ENCODE results near the gene FABP6.

FABP6 gene

DNA sequence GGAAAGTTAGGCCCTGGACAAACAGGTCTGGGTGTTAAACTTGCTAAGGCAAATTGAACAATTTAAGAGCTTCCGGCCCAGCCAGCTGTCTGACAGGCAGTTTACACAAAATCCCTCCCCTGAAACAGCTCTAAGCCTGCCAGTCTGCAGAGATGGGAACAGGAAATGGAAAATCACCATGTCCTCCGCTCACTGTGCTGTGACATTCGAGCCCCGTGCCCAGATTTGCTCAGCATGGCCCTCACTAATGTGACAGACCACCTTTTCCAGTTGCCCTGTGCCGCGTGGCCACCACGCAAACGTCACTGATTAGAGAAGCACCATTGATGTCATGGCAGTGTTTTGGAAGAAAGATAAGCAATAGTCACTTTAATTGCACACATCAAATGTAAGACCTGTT lies 42.1 kb downstream of the FABP6 start:
- peak overlapping the region; percentile 78 to 85 for H3K27ac ChIP-seq (ENCODE audit: low read depth in 2 of 2, low read length in 2 of 2)
- H3K4me3 ChIP-seq (ENCODE audit: low read length in 2 of 2): peak overlapping the region; percentile 14 to 32
- H3K27me3 ChIP-seq (ENCODE audit: control insufficient read depth in 2 of 2, insufficient read depth in 2 of 2, low read length in 2 of 2): no peaks in the 10 kb centered on the region
- no peaks in the 10 kb centered on the region for H3K9me3 ChIP-seq (ENCODE audit: control insufficient read depth in 2 of 2, low read length in 2 of 2)
- peaks cover 41 to 50% of the 10 kb centered on the region in 2 donors for H3K4me1 ChIP-seq (ENCODE audit: control insufficient read depth in 2 of 2, insufficient read depth in 2 of 2, low read length in 2 of 2)
- H3K9ac ChIP-seq (ENCODE audit: low read depth in 1 of 2, low read length in 2 of 2): peak overlapping the region; percentile 28 to 64
- peaks cover 0 to 5% of the 10 kb centered on the region in 2 donors for H3K36me3 ChIP-seq (ENCODE audit: control insufficient read depth in 2 of 2, insufficient read depth in 2 of 2, low read length in 2 of 2)

DNA sequence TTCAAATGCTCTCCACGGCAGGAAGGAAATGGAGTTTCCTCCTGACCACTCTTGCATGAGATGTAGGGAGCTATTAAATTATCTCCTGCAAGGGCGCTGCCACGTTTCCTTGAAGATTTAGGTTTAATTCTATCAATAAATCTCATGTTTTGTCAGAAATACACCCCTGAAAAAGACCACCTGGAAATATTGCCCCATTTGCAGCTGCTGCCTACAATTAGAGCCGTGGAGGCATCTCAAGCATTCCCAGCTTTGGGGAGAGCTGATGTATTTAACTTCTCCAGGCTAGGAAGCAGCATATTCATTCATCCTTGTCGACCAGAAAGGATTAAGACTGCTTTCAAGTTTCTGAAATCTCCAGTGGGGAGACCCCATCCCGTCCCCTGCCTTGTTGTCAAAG lies 42.5 kb downstream of the FABP6 start:
- peak overlapping the region; percentile 78 to 85 for H3K27ac ChIP-seq (ENCODE audit: low read depth in 2 of 2, low read length in 2 of 2)
- H3K4me3 ChIP-seq (ENCODE audit: low read length in 2 of 2): no peak overlapping the region
- H3K36me3 ChIP-seq (ENCODE audit: control insufficient read depth in 2 of 2, insufficient read depth in 2 of 2, low read length in 2 of 2): peaks cover 0 to 5% of the 10 kb centered on the region in 2 donors
- no peaks in the 10 kb centered on the region for H3K27me3 ChIP-seq (ENCODE audit: control insufficient read depth in 2 of 2, insufficient read depth in 2 of 2, low read length in 2 of 2)
- H3K9me3 ChIP-seq (ENCODE audit: control insufficient read depth in 2 of 2, low read length in 2 of 2): no peaks in the 10 kb centered on the region
- peak overlapping the region; percentile 13 to 28 for H3K9ac ChIP-seq (ENCODE audit: low read depth in 1 of 2, low read length in 2 of 2)
- H3K4me1 ChIP-seq (ENCODE audit: control insufficient read depth in 2 of 2, insufficient read depth in 2 of 2, low read length in 2 of 2): peaks cover 41 to 49% of the 10 kb centered on the region in 2 donors

DNA sequence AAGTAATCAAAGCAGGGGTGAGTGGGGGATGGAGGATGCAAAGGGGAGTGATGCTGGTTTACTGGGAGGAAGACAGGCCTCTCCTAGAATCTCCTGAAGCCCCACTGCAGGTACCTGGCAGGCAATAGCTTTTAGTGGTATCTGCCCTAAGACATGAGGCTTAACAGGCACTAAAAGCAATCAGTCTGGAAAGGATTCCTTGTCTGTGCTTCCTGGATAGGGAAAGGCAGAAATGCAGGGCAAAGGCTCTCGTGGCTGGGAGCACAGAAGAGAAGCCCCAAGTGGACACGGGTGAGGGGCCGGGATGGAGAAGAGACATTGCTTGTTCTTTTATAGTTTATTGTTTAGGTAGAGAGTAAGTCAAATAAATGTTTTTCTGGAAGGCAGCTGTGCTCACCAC lies 43.0 kb downstream of the FABP6 start:
- H3K4me3 ChIP-seq (ENCODE audit: low read length in 2 of 2): no peak overlapping the region
- no peaks in the 10 kb centered on the region for H3K9me3 ChIP-seq (ENCODE audit: control insufficient read depth in 2 of 2, low read length in 2 of 2)
- H3K27ac ChIP-seq (ENCODE audit: low read depth in 2 of 2, low read length in 2 of 2): peak overlapping the region; percentile 78 to 85
- no peaks in the 10 kb centered on the region for H3K27me3 ChIP-seq (ENCODE audit: control insufficient read depth in 2 of 2, insufficient read depth in 2 of 2, low read length in 2 of 2)
- peaks cover 0 to 5% of the 10 kb centered on the region in 2 donors for H3K36me3 ChIP-seq (ENCODE audit: control insufficient read depth in 2 of 2, insufficient read depth in 2 of 2, low read length in 2 of 2)
- H3K4me1 ChIP-seq (ENCODE audit: control insufficient read depth in 2 of 2, insufficient read depth in 2 of 2, low read length in 2 of 2): peaks cover 41 to 46% of the 10 kb centered on the region in 2 donors
- H3K9ac ChIP-seq (ENCODE audit: low read depth in 1 of 2, low read length in 2 of 2): peak overlapping the region; percentile 5 to 9

DNA sequence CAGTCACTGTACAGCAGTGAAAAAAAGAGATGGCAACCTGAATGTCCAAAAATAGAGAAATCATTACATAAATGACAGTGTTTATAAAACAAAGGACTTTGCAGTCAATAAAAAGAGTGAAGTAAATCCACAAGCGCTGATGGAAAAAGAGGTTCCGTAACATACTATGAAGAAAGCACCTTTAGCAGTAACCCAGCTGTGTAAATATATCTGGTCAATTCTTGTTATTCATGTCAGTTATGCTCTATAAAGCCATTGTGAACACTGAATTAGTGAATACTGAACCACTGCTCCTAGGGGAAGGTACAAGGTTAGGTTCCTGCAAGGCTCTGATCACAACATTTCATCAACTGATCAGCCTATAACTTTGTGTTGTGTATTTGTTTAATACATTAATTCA lies 43.6 kb downstream of the FABP6 start:
- Histone ChIP-seq H3K36me3 (ENCODE audit: control insufficient read depth in 2 of 2, insufficient read depth in 2 of 2, low read length in 2 of 2) (peaks cover 0 to 5% of the 10 kb centered on the region in 2 donors), H3K4me1 (ENCODE audit: control insufficient read depth in 2 of 2, insufficient read depth in 2 of 2, low read length in 2 of 2) (peaks cover 41 to 46% of the 10 kb centered on the region in 2 donors), H3K27me3 (ENCODE audit: control insufficient read depth in 2 of 2, insufficient read depth in 2 of 2, low read length in 2 of 2) (no peaks in the 10 kb centered on the region), H3K9me3 (ENCODE audit: control insufficient read depth in 2 of 2, low read length in 2 of 2) (no peaks in the 10 kb centered on the region), H3K27ac (ENCODE audit: low read depth in 2 of 2, low read length in 2 of 2) (peak overlapping the region; percentile 78 to 85), H3K9ac (ENCODE audit: low read depth in 1 of 2, low read length in 2 of 2) (peak overlapping the region in 1 of 2 donors; percentile 5), H3K4me3 (ENCODE audit: low read length in 2 of 2) (peak overlapping the region in 1 of 2 donors; percentile 9)

DNA sequence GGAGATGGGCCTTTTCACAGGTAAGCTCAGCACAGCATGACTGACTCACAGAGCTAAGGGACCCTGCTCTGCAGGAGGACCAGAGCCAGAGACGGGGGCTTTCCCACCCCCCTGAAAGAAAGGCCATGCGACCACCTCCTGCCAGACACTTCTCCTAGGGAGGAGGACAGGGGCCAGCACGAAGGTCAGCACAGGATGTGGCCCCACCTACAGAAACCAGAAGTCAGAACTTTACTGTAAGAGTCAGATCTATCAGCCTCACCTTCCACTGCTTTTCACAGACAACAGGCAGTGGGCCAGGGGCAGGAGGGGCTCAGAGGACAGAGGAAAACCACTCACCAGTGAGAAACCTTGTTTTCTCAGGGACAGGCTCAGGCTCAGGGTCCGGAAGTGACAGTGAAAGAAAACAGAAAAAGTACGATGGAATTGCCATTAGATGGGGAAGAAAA lies 45.2 kb downstream of the FABP6 start:
- Histone ChIP-seq H3K36me3 (ENCODE audit: control insufficient read depth in 2 of 2, insufficient read depth in 2 of 2, low read length in 2 of 2) (no peaks in the 10 kb centered on the region), H3K9me3 (ENCODE audit: control insufficient read depth in 2 of 2, low read length in 2 of 2) (no peaks in the 10 kb centered on the region), H3K27me3 (ENCODE audit: control insufficient read depth in 2 of 2, insufficient read depth in 2 of 2, low read length in 2 of 2) (no peaks in the 10 kb centered on the region), H3K4me3 (ENCODE audit: low read length in 2 of 2) (no peak overlapping the region), H3K9ac (ENCODE audit: low read depth in 1 of 2, low read length in 2 of 2) (no peak overlapping the region), H3K4me1 (ENCODE audit: control insufficient read depth in 2 of 2, insufficient read depth in 2 of 2, low read length in 2 of 2) (peaks cover 35 to 44% of the 10 kb centered on the region in 2 donors), H3K27ac (ENCODE audit: low read depth in 2 of 2, low read length in 2 of 2) (no peak overlapping the region)

DNA sequence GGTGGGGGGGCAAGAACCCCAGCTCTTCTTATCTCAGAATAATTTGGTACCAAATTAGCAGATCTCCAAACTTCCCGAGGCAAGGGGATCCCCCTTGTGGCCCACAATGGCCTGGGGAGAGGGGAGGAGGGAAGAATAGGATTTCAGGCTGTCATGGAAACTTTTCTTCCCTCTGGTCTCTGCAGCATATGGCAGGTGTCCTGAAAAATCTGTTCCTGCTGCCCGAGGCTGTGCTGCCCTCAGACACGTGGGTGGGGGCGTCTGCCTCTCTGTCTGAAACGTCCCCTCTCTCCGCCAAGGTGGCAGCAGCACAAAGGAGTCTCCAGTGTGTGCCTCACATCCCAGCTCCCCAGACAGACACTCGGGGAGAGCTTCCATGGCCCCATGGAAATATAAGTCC lies 49.0 kb downstream of the FABP6 start:
- no peak overlapping the region for H3K27ac ChIP-seq (ENCODE audit: low read depth in 2 of 2, low read length in 2 of 2)
- peaks cover 24 to 34% of the 10 kb centered on the region in 2 donors for H3K4me1 ChIP-seq (ENCODE audit: control insufficient read depth in 2 of 2, insufficient read depth in 2 of 2, low read length in 2 of 2)
- H3K9ac ChIP-seq (ENCODE audit: low read depth in 1 of 2, low read length in 2 of 2): no peak overlapping the region
- H3K27me3 ChIP-seq (ENCODE audit: control insufficient read depth in 2 of 2, insufficient read depth in 2 of 2, low read length in 2 of 2): no peaks in the 10 kb centered on the region
- no peaks in the 10 kb centered on the region for H3K36me3 ChIP-seq (ENCODE audit: control insufficient read depth in 2 of 2, insufficient read depth in 2 of 2, low read length in 2 of 2)
- H3K9me3 ChIP-seq (ENCODE audit: control insufficient read depth in 2 of 2, low read length in 2 of 2): no peaks in the 10 kb centered on the region
- H3K4me3 ChIP-seq (ENCODE audit: low read length in 2 of 2): peak overlapping the region in 1 of 2 donors; percentile 3

DNA sequence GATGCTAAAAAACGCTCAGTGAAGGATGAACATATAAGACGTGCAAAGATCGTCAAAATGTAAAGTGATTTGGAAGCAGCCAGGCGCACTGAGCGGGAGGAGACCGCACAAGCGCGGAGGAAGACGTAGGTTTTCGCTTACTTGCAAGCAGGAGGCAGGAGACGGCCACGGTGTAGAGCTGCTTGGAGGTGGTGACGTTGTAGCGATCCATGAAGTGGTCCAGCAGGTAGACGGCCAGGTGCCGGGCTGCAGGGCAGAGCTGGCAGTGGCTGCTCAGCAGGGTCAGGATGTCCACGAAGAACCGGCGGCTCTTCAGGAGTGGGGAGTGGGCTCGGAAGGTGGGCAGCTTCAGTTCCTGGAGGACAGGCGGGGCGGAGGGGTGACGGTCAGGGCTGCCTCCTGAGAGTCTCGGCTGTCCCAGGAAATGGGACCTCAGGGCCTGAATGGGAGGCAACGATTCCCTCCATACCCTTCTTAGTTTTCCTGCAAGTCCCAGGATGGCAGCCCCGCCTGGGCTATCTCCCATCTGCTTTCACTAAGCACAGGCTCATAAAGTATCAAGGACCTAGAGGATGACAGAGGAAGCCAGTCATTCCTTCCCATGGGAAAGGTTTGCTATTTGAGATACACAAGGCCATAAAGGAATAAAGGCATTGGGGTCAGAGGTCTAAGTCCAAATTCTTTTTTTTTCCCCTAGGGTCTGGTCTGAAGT lies 51.2 kb downstream of the FABP6 start:
- Histone ChIP-seq H3K9ac (ENCODE audit: low read depth in 1 of 2, low read length in 2 of 2) (no peak overlapping the region), H3K36me3 (ENCODE audit: control insufficient read depth in 2 of 2, insufficient read depth in 2 of 2, low read length in 2 of 2) (no peaks in the 10 kb centered on the region), H3K27ac (ENCODE audit: low read depth in 2 of 2, low read length in 2 of 2) (peak overlapping the region; percentile 59 to 72), H3K9me3 (ENCODE audit: control insufficient read depth in 2 of 2, low read length in 2 of 2) (no peaks in the 10 kb centered on the region), H3K27me3 (ENCODE audit: control insufficient read depth in 2 of 2, insufficient read depth in 2 of 2, low read length in 2 of 2) (no peaks in the 10 kb centered on the region), H3K4me3 (ENCODE audit: low read length in 2 of 2) (peak overlapping the region; percentile 1 to 61), H3K4me1 (ENCODE audit: control insufficient read depth in 2 of 2, insufficient read depth in 2 of 2, low read length in 2 of 2) (peaks cover 28 to 42% of the 10 kb centered on the region in 2 donors)

DNA sequence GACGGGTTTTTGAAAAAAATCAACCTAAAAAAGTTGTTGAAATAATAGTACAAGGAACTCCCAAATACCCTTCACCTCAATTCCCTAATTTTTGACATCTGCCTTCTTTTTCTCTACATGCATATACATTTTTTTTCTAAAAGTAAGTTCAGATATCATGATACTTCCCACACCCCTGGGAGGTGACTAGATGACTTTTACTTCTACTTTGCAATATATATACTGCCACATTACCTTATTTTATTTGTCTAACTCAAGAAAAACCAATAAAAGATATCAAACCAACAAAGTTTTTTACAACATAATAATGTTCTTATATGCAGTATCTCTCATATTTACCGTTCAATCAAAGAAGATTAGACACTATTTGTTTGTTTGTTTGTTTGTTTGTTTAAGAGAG lies 52.0 kb downstream of the FABP6 start:
- Histone ChIP-seq H3K4me1 (ENCODE audit: control insufficient read depth in 2 of 2, insufficient read depth in 2 of 2, low read length in 2 of 2) (peaks cover 28 to 47% of the 10 kb centered on the region in 2 donors), H3K9me3 (ENCODE audit: control insufficient read depth in 2 of 2, low read length in 2 of 2) (no peaks in the 10 kb centered on the region), H3K27me3 (ENCODE audit: control insufficient read depth in 2 of 2, insufficient read depth in 2 of 2, low read length in 2 of 2) (no peaks in the 10 kb centered on the region), H3K4me3 (ENCODE audit: low read length in 2 of 2) (peak overlapping the region in 1 of 2 donors; percentile 61), H3K9ac (ENCODE audit: low read depth in 1 of 2, low read length in 2 of 2) (no peak overlapping the region), H3K36me3 (ENCODE audit: control insufficient read depth in 2 of 2, insufficient read depth in 2 of 2, low read length in 2 of 2) (no peaks in the 10 kb centered on the region), H3K27ac (ENCODE audit: low read depth in 2 of 2, low read length in 2 of 2) (peak overlapping the region; percentile 59 to 72)

DNA sequence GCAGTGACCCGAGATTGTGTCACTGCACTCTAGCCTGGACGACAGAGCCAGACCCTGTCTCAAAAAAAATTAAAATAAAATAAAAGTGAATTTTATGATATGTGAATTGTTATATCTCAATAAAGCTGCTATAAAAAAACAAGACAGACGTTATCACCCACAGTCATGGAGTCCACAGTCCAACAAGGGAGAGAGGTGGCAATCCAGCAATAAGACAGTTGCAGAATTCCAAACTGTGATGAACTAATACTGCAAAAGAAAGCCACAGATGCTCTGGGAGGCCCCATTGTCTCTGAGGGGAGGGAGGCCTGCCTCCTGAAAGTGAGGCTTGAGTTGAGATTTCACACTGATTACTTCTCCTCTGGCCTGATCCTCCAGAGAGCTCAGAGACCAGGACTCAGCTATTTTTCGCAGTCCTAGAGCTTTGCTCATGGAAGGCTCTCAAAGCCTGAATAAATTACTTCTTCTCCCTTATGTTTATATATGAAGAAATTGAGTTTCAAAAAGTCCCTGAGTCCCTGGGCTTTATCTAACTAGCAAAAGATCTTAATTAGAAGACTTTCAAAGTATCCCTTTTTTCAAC lies 55.1 kb downstream of the FABP6 start:
- no peaks in the 10 kb centered on the region for H3K9me3 ChIP-seq (ENCODE audit: control insufficient read depth in 2 of 2, low read length in 2 of 2)
- peaks cover 32 to 48% of the 10 kb centered on the region in 2 donors for H3K4me1 ChIP-seq (ENCODE audit: control insufficient read depth in 2 of 2, insufficient read depth in 2 of 2, low read length in 2 of 2)
- no peaks in the 10 kb centered on the region for H3K27me3 ChIP-seq (ENCODE audit: control insufficient read depth in 2 of 2, insufficient read depth in 2 of 2, low read length in 2 of 2)
- no peaks in the 10 kb centered on the region for H3K36me3 ChIP-seq (ENCODE audit: control insufficient read depth in 2 of 2, insufficient read depth in 2 of 2, low read length in 2 of 2)
- no peak overlapping the region for H3K4me3 ChIP-seq (ENCODE audit: low read length in 2 of 2)
- no peak overlapping the region for H3K9ac ChIP-seq (ENCODE audit: low read depth in 1 of 2, low read length in 2 of 2)
- peak overlapping the region in 1 of 2 donors; percentile 56 for H3K27ac ChIP-seq (ENCODE audit: low read depth in 2 of 2, low read length in 2 of 2)

DNA sequence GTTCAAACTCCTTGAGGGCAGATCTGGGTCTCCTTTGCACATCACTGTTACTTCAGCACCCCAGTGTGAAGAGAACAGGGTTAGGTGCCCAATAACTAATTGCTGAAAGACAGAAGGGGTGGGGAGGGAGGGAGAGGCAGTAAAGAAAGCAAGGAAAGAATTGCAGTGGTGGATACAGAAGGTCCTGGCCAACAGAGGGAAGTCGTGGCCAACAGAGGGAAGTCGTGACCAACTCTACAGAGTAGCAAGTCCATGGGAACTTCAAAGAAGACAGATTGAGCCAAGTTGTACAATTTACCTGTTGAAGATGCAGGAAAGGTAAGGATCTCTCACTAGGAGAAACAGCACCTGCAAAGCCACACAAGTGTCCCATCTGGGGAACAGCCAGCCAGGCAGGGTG lies 56.0 kb downstream of the FABP6 start:
- Histone ChIP-seq H3K36me3 (ENCODE audit: control insufficient read depth in 2 of 2, insufficient read depth in 2 of 2, low read length in 2 of 2) (no peaks in the 10 kb centered on the region), H3K4me1 (ENCODE audit: control insufficient read depth in 2 of 2, insufficient read depth in 2 of 2, low read length in 2 of 2) (peaks cover 27 to 39% of the 10 kb centered on the region in 2 donors), H3K27ac (ENCODE audit: low read depth in 2 of 2, low read length in 2 of 2) (no peak overlapping the region), H3K27me3 (ENCODE audit: control insufficient read depth in 2 of 2, insufficient read depth in 2 of 2, low read length in 2 of 2) (no peaks in the 10 kb centered on the region), H3K9ac (ENCODE audit: low read depth in 1 of 2, low read length in 2 of 2) (no peak overlapping the region), H3K4me3 (ENCODE audit: low read length in 2 of 2) (no peak overlapping the region), H3K9me3 (ENCODE audit: control insufficient read depth in 2 of 2, low read length in 2 of 2) (no peaks in the 10 kb centered on the region)

Data from mucosa of rectum (tissue), 2 donors.